GM12801 (cell line): ENCODE results near the gene HSPB3.

ENCODE experiments used
- CTCF ChIP-seq: IDR thresholded peaks from one replicate; pipeline ENCODE4 v1.5.1; 2011; ENCODE audit warnings: control low read depth; ENCODE audit not compliant: insufficient read length; ENCODE audit errors: extremely low read depth

The HSPB3 gene

GRCh38 chr5:54480296-54480695 is 24.8 kb downstream of the HSPB3 start:
- TF ChIP-seq CTCF, result no peak

- no peak for TF ChIP-seq CTCF
Measured at GRCh38 chr5:54484219-54484894, 28.9 kb downstream of the HSPB3 start.

- no peak for TF ChIP-seq CTCF
Measured at GRCh38 chr5:54491326-54491725, 35.8 kb downstream of the HSPB3 start.

GRCh38 chr5:54492178-54492577 is 36.7 kb downstream of the HSPB3 start:
- TF ChIP-seq CTCF, result no peak

- TF ChIP-seq CTCF, result no peak
Measured at GRCh38 chr5:54495027-54495426, 39.5 kb downstream of the HSPB3 start.
